GM18861 (cell line): ENCODE data around the gene MEDAG.
"Not testable (repeated sequence)": the region's sequence is repeated elsewhere in the genome, so short reads cannot be mapped to it uniquely, and the experiment has no call there.

ENCODE experiments used
- ATAC-seq: cut with Tn5 transposase; IDR thresholded peaks from one replicate; pipeline ENCODE4 v1.9.1; 2021; ENCODE audit not compliant: unreplicated experiment

The MEDAG gene

GRCh38 chr13:30906411-30907051 lies 460 bp downstream of the MEDAG start:
- ATAC-seq, result no peak

- ATAC-seq, result no peak
Observed at GRCh38 chr13:30907121-30907861, 1.2 kb downstream of the MEDAG start.

- ATAC-seq, result no peak
Observed at GRCh38 chr13:30908416-30908980, 2.4 kb downstream of the MEDAG start.

GRCh38 chr13:30910676-30911075 lies 4.6 kb downstream of the MEDAG start:
- ATAC-seq, result no peak

GRCh38 chr13:30915691-30916541 lies 9.8 kb downstream of the MEDAG start:
- no peak for ATAC-seq

GRCh38 chr13:30916991-30917390 lies 10.9 kb downstream of the MEDAG start:
- ATAC-seq, result no peak

- no peak for ATAC-seq
Observed at GRCh38 chr13:30918662-30919405, 12.8 kb downstream of the MEDAG start.

- ATAC-seq, result no peak
Observed at GRCh38 chr13:30920162-30920909, 14.3 kb downstream of the MEDAG start.

GRCh38 chr13:30923418-30923817 lies 17.3 kb downstream of the MEDAG start:
- no peak for ATAC-seq

- no peak for ATAC-seq
Observed at GRCh38 chr13:30924721-30925120, 18.6 kb downstream of the MEDAG start.

GRCh38 chr13:30925429-30925828 lies 19.4 kb downstream of the MEDAG start:
- no peak for ATAC-seq

- ATAC-seq, result no peak
Observed at GRCh38 chr13:30926781-30927180, 20.7 kb downstream of the MEDAG start.

- ATAC-seq, result not testable (repeated sequence)
Observed at GRCh38 chr13:30927188-30927587, 21.1 kb downstream of the MEDAG start.

- no peak for ATAC-seq
Observed at GRCh38 chr13:30927595-30927994, 21.5 kb downstream of the MEDAG start.

- ATAC-seq, result no peak
Observed at GRCh38 chr13:30928978-30929377, 22.9 kb downstream of the MEDAG start.

- ATAC-seq, result no peak
Observed at GRCh38 chr13:30932481-30933353, 26.6 kb downstream of the MEDAG start, which contains the start of gene TEX26. TEX26 (plus strand) TSS chr13:30932656; CDS start chr13:30932716, 60 bp downstream.

GRCh38 chr13:30933354-30933670 lies 27.2 kb downstream of the MEDAG start:
- ATAC-seq, result no peak

- ATAC-seq, result no peak
Observed at GRCh38 chr13:30934381-30934780, 28.3 kb downstream of the MEDAG start.

- ATAC-seq, result no peak
Observed at GRCh38 chr13:30934803-30935202, 28.7 kb downstream of the MEDAG start.
